H9 (cell line): Measurements from ENCODE around the gene CACHD1. TPM values are rescaled to one million over a fixed set of nuclear protein-coding genes. Genes with fewer than 3 reads are reported as not detected.

Source experiments
- DNase-seq: peaks from one replicate; pipeline ENCODE4 v3.0.0-alpha.2; 2017
- H2AFZ ChIP-seq: one replicate; pipeline ENCODE4 v1.6.1; 2013; ENCODE audit warnings: mild to moderate bottlenecking, low read length, control low read depth, moderate library complexity
- H2AK5ac ChIP-seq: 2 replicates; pipeline ENCODE4 v1.6.1; 2013; ENCODE audit warnings: low read length, control low read depth, mixed read lengths; ENCODE audit not compliant: insufficient read length
- H2BK120ac ChIP-seq: one replicate; pipeline ENCODE4 v1.6.1; 2013; ENCODE audit warnings: low read depth, mild to moderate bottlenecking, low read length, control low read depth, inconsistent platforms; ENCODE audit not compliant: poor library complexity, severe bottlenecking
- H2BK12ac ChIP-seq: 2 replicates; pipeline ENCODE4 v1.6.1; 2013; ENCODE audit warnings: low read length, control low read depth, mixed read lengths, low read depth; ENCODE audit not compliant: insufficient read length
- H2BK15ac ChIP-seq: 2 replicates; pipeline ENCODE4 v1.6.1; 2013; ENCODE audit warnings: low read depth, low read length, control low read depth
- H2BK20ac ChIP-seq: one replicate; pipeline ENCODE4 v1.6.1; 2013; ENCODE audit warnings: low read depth, mild to moderate bottlenecking, low read length, control low read depth, inconsistent platforms; ENCODE audit not compliant: poor library complexity, severe bottlenecking
- H2BK5ac ChIP-seq: 2 replicates; pipeline ENCODE4 v1.6.1; 2013; ENCODE audit warnings: low read length, control low read depth, mixed read lengths; ENCODE audit not compliant: insufficient read length
- H3K14ac ChIP-seq: 2 replicates; pipeline ENCODE4 v1.6.1; 2013; ENCODE audit warnings: low read length, control low read depth; ENCODE audit not compliant: insufficient read depth
- H3K18ac ChIP-seq: 2 replicates; pipeline ENCODE4 v1.6.1; 2013; ENCODE audit warnings: low read depth, mild to moderate bottlenecking, mixed read lengths, low read length, control low read depth; ENCODE audit not compliant: insufficient read length
- H3K23ac ChIP-seq: 2 replicates; pipeline ENCODE4 v1.6.1; 2013; ENCODE audit warnings: low read length, control low read depth, mixed read lengths, low read depth; ENCODE audit not compliant: insufficient read length
- H3K23me2 ChIP-seq: 2 replicates; pipeline ENCODE4 v1.6.1; 2013; ENCODE audit warnings: low read depth, mild to moderate bottlenecking, mixed read lengths, low read length, control low read depth; ENCODE audit not compliant: insufficient read length, poor library complexity, severe bottlenecking
- H3K27ac ChIP-seq: 2 replicates; pipeline ENCODE4 v1.5.1; 2013; ENCODE audit warnings: low read length, control low read depth, mixed read lengths, low read depth; ENCODE audit not compliant: insufficient read length
- H3K27me3 ChIP-seq: 2 replicates; pipeline ENCODE4 v1.6.1; 2013; ENCODE audit warnings: low read length, control low read depth, inconsistent platforms; ENCODE audit not compliant: insufficient read depth
- H3K4ac ChIP-seq: 2 replicates; pipeline ENCODE4 v1.6.1; 2013; ENCODE audit warnings: low read depth, mild to moderate bottlenecking, control low read depth, inconsistent platforms, low read length, moderate library complexity
- H3K4me1 ChIP-seq: 2 replicates; pipeline ENCODE4 v1.6.1; 2013; ENCODE audit warnings: low read length, control low read depth, inconsistent platforms; ENCODE audit not compliant: insufficient read depth
- H3K4me2 ChIP-seq: 2 replicates; pipeline ENCODE4 v1.6.1; 2013; ENCODE audit warnings: low read length, control low read depth, mixed read lengths; ENCODE audit not compliant: insufficient read length, insufficient read depth
- H3K56ac ChIP-seq: 2 replicates; pipeline ENCODE4 v1.6.1; 2013; ENCODE audit warnings: low read depth, mild to moderate bottlenecking, mixed read lengths, low read length, control low read depth; ENCODE audit not compliant: insufficient read length
- H3K79me1 ChIP-seq: 2 replicates; pipeline ENCODE4 v1.6.1; 2013; ENCODE audit warnings: low read depth, mild to moderate bottlenecking, moderate library complexity, low read length, control low read depth, inconsistent platforms; ENCODE audit not compliant: insufficient read depth, poor library complexity, severe bottlenecking
- H3K79me2 ChIP-seq: 2 replicates; pipeline ENCODE4 v1.6.1; 2013; ENCODE audit warnings: low read length, control low read depth, inconsistent platforms; ENCODE audit not compliant: insufficient read depth
- H3K9ac ChIP-seq: 2 replicates; pipeline ENCODE4 v1.6.1; 2013; ENCODE audit warnings: low read length, control low read depth, mixed read lengths; ENCODE audit not compliant: insufficient read length; ENCODE audit errors: extremely low read depth
- H3K9me3 ChIP-seq: one replicate; pipeline ENCODE4 v1.6.1; 2013; ENCODE audit warnings: low read depth, low read length, inconsistent platforms; ENCODE audit not compliant: control insufficient read depth
- H3T11ph ChIP-seq: one replicate; pipeline ENCODE4 v1.6.1; 2013; ENCODE audit warnings: mild to moderate bottlenecking, low read length, control low read depth, inconsistent platforms
- H4K20me1 ChIP-seq: one replicate; pipeline ENCODE4 v1.6.1; 2013; ENCODE audit not compliant: control insufficient read depth, insufficient read length, insufficient read depth
- H4K5ac ChIP-seq: 2 replicates; pipeline ENCODE4 v1.6.1; 2013; ENCODE audit warnings: low read depth, mild to moderate bottlenecking, mixed read lengths, low read length, control low read depth; ENCODE audit not compliant: insufficient read length
- H4K8ac ChIP-seq: replicated peaks from 2 replicates; pipeline ENCODE4 v1.6.1; 2013; ENCODE audit warnings: low read length, control low read depth, mixed read lengths, low read depth; ENCODE audit not compliant: insufficient read length
- H4K91ac ChIP-seq: 2 replicates; pipeline ENCODE4 v1.6.1; 2013; ENCODE audit warnings: low read depth, mild to moderate bottlenecking, moderate library complexity, mixed read lengths, low read length, control low read depth; ENCODE audit not compliant: insufficient read length
- H3K27ac Mint-ChIP-seq, 3 experiments: 2 replicates in 2 of 3; 3 replicates in 1 of 3; pipeline ENCODE4 v1.8.0; 2020 to 2021; ENCODE audit warnings: mixed read lengths in 3 of 3, mild to moderate bottlenecking in 1 of 3, moderate library complexity in 1 of 3
- H3K27me3 Mint-ChIP-seq: 2 replicates; pipeline ENCODE4 v1.8.0; 2021; ENCODE audit warnings: low read depth, mild to moderate bottlenecking, moderate library complexity, mixed read lengths
- H3K36me3 Mint-ChIP-seq, 3 experiments: 2 replicates in 2 of 3; 3 replicates in 1 of 3; pipeline ENCODE4 v1.8.0; 2020 to 2021; ENCODE audit warnings: low read depth in 3 of 3, mixed read lengths in 3 of 3; ENCODE audit not compliant: insufficient read depth in 1 of 3
- H3K4me1 Mint-ChIP-seq, 2 experiments: 2 replicates each; pipeline ENCODE4 v1.8.0; 2020; ENCODE audit warnings: mixed read lengths in 2 of 2
- H3K4me3 Mint-ChIP-seq, 2 experiments: 2 replicates in 1 of 2; 3 replicates in 1 of 2; pipeline ENCODE4 v1.8.0; 2020 to 2021; ENCODE audit warnings: mild to moderate bottlenecking in 2 of 2, mixed read lengths in 2 of 2, moderate library complexity in 1 of 2
- H3K9me3 Mint-ChIP-seq, 2 experiments: 2 replicates in 1 of 2; 3 replicates in 1 of 2; pipeline ENCODE4 v1.8.0; 2020; ENCODE audit warnings: mild to moderate bottlenecking in 2 of 2, mixed read lengths in 2 of 2, moderate library complexity in 1 of 2
- WGBS: extraction: QIAGEN DNeasy Blood & Tissue Kit; methylation state at CpG from one replicate; pipeline ENCODE4 v1.1.7; 2013; ENCODE audit warnings: missing lambda C conversion rate, low lambda C conversion rate, mixed read lengths; ENCODE audit not compliant: insufficient read length; ENCODE audit errors: extremely low coverage; 5-methylcytosine and 5-hydroxymethylcytosine counted together
- total RNA-seq: library from RNA; stranded (reverse); gene quantifications from 2 replicates; pipeline ENCODE4 v1.2.1, GENCODE V29; 2021
- TF ChIP-seq, protein P1 (sequence below): fragments of 200-600 bp; sonication (generic); conservative IDR thresholded peaks from 3 replicates; pipeline ENCODE4 v1.8.0; 2021; ENCODE audit warnings: antibody characterized with exemption, mild to moderate bottlenecking

CACHD1 gene
- total RNA-seq, 1 experiment from 2014 or later = 94.2 TPM

GRCh38 chr1:64553285-64553684 lies 83.4 kb downstream of the CACHD1 start:
- TF ChIP-seq, protein P1, sequence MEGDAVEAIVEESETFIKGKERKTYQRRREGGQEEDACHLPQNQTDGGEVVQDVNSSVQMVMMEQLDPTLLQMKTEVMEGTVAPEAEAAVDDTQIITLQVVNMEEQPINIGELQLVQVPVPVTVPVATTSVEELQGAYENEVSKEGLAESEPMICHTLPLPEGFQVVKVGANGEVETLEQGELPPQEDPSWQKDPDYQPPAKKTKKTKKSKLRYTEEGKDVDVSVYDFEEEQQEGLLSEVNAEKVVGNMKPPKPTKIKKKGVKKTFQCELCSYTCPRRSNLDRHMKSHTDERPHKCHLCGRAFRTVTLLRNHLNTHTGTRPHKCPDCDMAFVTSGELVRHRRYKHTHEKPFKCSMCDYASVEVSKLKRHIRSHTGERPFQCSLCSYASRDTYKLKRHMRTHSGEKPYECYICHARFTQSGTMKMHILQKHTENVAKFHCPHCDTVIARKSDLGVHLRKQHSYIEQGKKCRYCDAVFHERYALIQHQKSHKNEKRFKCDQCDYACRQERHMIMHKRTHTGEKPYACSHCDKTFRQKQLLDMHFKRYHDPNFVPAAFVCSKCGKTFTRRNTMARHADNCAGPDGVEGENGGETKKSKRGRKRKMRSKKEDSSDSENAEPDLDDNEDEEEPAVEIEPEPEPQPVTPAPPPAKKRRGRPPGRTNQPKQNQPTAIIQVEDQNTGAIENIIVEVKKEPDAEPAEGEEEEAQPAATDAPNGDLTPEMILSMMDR = no peak; the same call in 2 of the 3 replicates
- Histone ChIP-seq H2BK20ac (no peak overlapping the region), H3K18ac (no peak overlapping the region), H3T11ph (no peak overlapping the region), H2AK5ac (no peak overlapping the region), H4K20me1 (peaks cover 2% of the 10 kb centered on the region), H2BK120ac (no peak overlapping the region), H3K79me1 (peaks cover 7% of the 10 kb centered on the region), H2AFZ (no peak overlapping the region), H3K23ac (no peak overlapping the region), H3K27me3 (no peaks in the 10 kb centered on the region), H4K91ac (no peak overlapping the region), H2BK5ac (no peak overlapping the region), H4K8ac (no peak overlapping the region), H3K14ac (no peak overlapping the region), H2BK12ac (no peak overlapping the region), H3K4me2 (no peak overlapping the region), H3K27ac (no peak overlapping the region), H3K4me1 (no peaks in the 10 kb centered on the region; the same call in 1 of the 2 replicates), H2BK15ac (no peak overlapping the region), H3K56ac (no peak overlapping the region), H3K4ac (no peak overlapping the region), H3K9ac (no peak overlapping the region), H3K23me2 (no peaks in the 10 kb centered on the region), H4K5ac (no peak overlapping the region), H3K9me3 (no peaks in the 10 kb centered on the region), H3K79me2 (no peaks in the 10 kb centered on the region; the same call in 1 of the 2 replicates)
- H3K9me3 Mint-ChIP-seq = no peaks in the 10 kb centered on the region
- H3K27ac Mint-ChIP-seq = no peak overlapping the region
- peaks cover 16 to 18% of the 10 kb centered on the region in 2 experiments for H3K4me1 Mint-ChIP-seq
- H3K27me3 Mint-ChIP-seq = no peaks in the 10 kb centered on the region
- H3K36me3 Mint-ChIP-seq = peaks cover 25 to 74% (median 58%) of the 10 kb centered on the region in 3 experiments
- no peak for DNase-seq
- no peak overlapping the region for H3K4me3 Mint-ChIP-seq
- no CpG with 5 or more reads among the region's 4 CpGs for WGBS
